Tibial artery (tissue), 4 donors: ENCODE measurements around the gene ACOXL.

ENCODE experiments used
- DNase-seq, 2 donors: peaks; one replicate each; pipeline ENCODE4 v3.0.0-alpha.2; 2019
- H3K27ac ChIP-seq, 2 donors: fragments of 200-600 bp; sonication (generic) in 1 of 2; 1 replicate in 1 of 2; 2 replicates in 1 of 2; pipeline ENCODE4 v1.5.1; 2018 to 2019; ENCODE audit warnings: mild to moderate bottlenecking in 1 of 2
- H3K27me3 ChIP-seq, 2 donors: fragments of 200-600 bp; sonication (generic) in 1 of 2; one replicate each; pipeline versions ENCODE4 v1.5.1 to v1.6.0; 2016 to 2019
- H3K36me3 ChIP-seq, 3 donors: fragments of 200-600 bp; sonication (generic) in 2 of 3; one replicate each; pipeline ENCODE4 v1.5.1; 2016 to 2019; ENCODE audit warnings: mild to moderate bottlenecking in 2 of 3
- H3K4me1 ChIP-seq, 4 donors: fragments of 200-600 bp; sonication (generic) in 2 of 4; 1 replicate in 3 of 4; 2 replicates in 1 of 4; pipeline ENCODE4 v1.5.1; 2016 to 2019
- H3K4me3 ChIP-seq, 2 donors: fragments of 200-600 bp; sonication (generic) in 1 of 2; 1 replicate in 1 of 2; 2 replicates in 1 of 2; pipeline ENCODE4 v1.5.1; 2018 to 2019; ENCODE audit warnings: mild to moderate bottlenecking in 2 of 2
- H3K9me3 ChIP-seq, 3 donors: fragments of 200-600 bp; sonication (generic) in 1 of 3; one replicate each; pipeline ENCODE4 v1.5.1; 2016 to 2019
- CTCF ChIP-seq, 2 experiments: fragments of 200-600 bp in 1 of 2; fragments of 450-650 bp in 1 of 2; IDR thresholded peaks; one replicate each; pipeline ENCODE4 v1.5.1; 2017 to 2019; ENCODE audit warnings: antibody characterized with exemption in 2 of 2, mild to moderate bottlenecking in 1 of 2, moderate library complexity in 1 of 2
- intact Hi-C: fragments of 100-400 bp; cut with DNase I; formaldehyde crosslinking; loops from one replicate; pipeline ENCODE4 v1.15.0; 2023; ENCODE audit warnings: low total_unique reads

Gene ACOXL

GRCh38 chr2:110950281-110950680 lies 217.9 kb downstream of the ACOXL start:
- H3K27me3 ChIP-seq, result peaks cover 0 to 10% of the 10 kb centered on the region in 2 donors
- no peak overlapping the region for H3K27ac ChIP-seq
- no peaks in the 10 kb centered on the region for H3K9me3 ChIP-seq
- intact Hi-C loops, result no loop called here
- no peak overlapping the region for H3K4me3 ChIP-seq
- no peaks in the 10 kb centered on the region for H3K4me1 ChIP-seq
- TF ChIP-seq CTCF (IDR thresholded peaks at IDR 0.05), result no peak
- no peak for DNase-seq
- no peaks in the 10 kb centered on the region for H3K36me3 ChIP-seq

DNA sequence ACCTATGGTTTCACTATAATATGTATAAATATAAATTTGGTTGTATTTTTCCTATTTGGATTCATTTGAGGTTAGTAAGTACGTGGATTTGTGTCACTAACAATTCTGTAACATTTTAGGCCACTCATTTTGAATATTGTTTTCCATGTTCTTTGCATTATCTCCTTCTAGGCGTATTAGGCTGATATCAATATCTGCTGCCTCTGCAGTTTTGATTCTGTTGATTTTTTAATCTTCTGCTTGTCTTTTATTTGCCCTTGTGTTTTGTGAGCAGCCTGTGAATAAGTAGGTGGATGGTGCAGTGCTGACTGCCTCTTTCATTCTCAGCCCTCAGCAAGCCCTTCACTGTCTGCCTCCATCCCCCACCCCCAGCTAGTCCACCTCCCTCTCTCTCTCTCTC lies 222.7 kb downstream of the ACOXL start:
- intact Hi-C loops, result no loop called here
- DNase-seq, result no peak
- H3K4me3 ChIP-seq, result no peak overlapping the region
- H3K27ac ChIP-seq, result no peak overlapping the region
- H3K9me3 ChIP-seq, result no peaks in the 10 kb centered on the region
- H3K27me3 ChIP-seq, result peaks cover 0 to 8% of the 10 kb centered on the region in 2 donors
- H3K36me3 ChIP-seq, result no peaks in the 10 kb centered on the region
- TF ChIP-seq CTCF (IDR thresholded peaks at IDR 0.05), result no peak
- no peaks in the 10 kb centered on the region for H3K4me1 ChIP-seq

- intact Hi-C loops, result no loop called here
- H3K27ac ChIP-seq, result no peak overlapping the region
- no peak for DNase-seq
- no peaks in the 10 kb centered on the region for H3K36me3 ChIP-seq
- H3K4me3 ChIP-seq, result no peak overlapping the region
- H3K4me1 ChIP-seq, result no peaks in the 10 kb centered on the region
- peaks cover 0 to 8% of the 10 kb centered on the region in 2 donors for H3K27me3 ChIP-seq
- no peak for TF ChIP-seq CTCF (IDR thresholded peaks at IDR 0.05)
- H3K9me3 ChIP-seq, result no peaks in the 10 kb centered on the region
These were observed 223.2 kb downstream of the ACOXL start for GRCh38 chr2:110955556-110955955.

DNA sequence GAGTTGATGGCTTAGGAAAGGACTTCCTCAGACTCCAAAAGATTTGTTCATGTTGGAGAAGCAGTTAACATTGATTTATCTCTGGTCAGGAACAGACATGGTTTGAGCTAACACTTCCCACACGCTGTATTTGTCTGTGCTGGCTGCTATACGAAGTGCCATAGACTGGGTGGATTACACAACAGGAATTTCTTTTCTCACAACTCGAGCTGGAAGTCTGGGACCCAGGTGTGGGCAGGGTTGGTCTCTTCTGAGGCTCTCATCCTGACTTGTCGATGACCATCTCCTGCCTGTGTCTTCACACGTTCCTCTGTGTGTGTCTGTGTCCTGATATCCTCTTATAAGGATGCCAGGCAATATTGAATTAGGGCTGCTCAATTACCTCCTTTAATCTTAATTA lies 224.9 kb downstream of the ACOXL start:
- Histone ChIP-seq H3K27ac (no peak overlapping the region), H3K36me3 (no peaks in the 10 kb centered on the region), H3K9me3 (no peaks in the 10 kb centered on the region), H3K4me1 (no peaks in the 10 kb centered on the region), H3K27me3 (peaks cover 0 to 8% of the 10 kb centered on the region in 2 donors), H3K4me3 (no peak overlapping the region)
- DNase-seq, result no peak
- TF ChIP-seq CTCF (IDR thresholded peaks at IDR 0.05), result no peak
- intact Hi-C loops, result no loop called here

DNA sequence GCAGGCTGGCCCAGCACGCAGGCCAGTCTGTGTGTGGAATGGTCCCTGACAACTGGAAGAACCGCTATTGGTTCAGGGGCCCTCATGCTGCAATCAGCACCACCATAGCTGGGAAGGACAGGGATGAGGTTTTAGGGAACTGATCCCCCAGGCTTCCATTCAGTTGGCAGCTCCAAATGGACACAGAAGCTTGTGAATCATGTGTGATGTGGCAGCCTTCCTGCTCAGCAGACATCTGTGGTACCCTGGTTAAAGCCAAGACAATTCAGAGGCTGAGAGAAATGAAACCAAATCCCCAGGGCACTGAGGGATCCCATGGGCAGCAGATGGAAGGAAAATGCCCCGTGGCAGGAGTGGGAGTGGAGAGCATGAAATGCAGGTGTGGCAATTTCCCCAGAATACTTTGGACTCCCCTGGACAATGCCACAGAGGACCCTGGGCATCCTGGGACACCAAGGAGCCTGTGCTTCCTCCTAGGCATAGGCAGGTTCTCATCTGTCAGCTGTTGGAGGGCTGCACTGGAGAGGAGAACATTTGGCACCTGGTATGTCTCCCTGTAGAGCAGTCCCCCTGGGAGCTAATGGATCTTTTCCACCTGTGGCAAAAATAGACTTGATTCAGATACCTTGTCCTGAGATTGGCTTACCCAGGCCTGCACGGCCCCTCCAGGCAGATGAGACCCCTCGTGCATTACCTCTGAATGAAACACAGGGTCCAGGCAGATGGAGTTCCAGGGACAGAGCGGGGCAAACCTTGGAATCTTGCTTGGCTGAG lies 226.2 kb downstream of the ACOXL start:
- Histone ChIP-seq H3K27ac (no peak overlapping the region), H3K9me3 (no peaks in the 10 kb centered on the region), H3K4me3 (no peak overlapping the region), H3K27me3 (peaks cover 0 to 8% of the 10 kb centered on the region in 2 donors), H3K4me1 (no peaks in the 10 kb centered on the region), H3K36me3 (no peaks in the 10 kb centered on the region)
- no peak for DNase-seq
- TF ChIP-seq CTCF (IDR thresholded peaks at IDR 0.05), result no peak
- intact Hi-C loops, result no loop called here
